GM18507 (cell line): ENCODE results near the gene FCHO2.
"Not testable (repeated sequence)": the region's sequence is repeated elsewhere in the genome, so short reads cannot be mapped to it uniquely, and the experiment has no call there.

Experiments used
- DNase-seq: peaks from one replicate; pipeline ENCODE4 v3.0.0; 2011; ENCODE audit warnings: low read depth; ENCODE audit not compliant: insufficient read length; ENCODE audit errors: extremely low spot score
- FAIRE-seq: peaks from 2 replicates; lab custom pipeline; 2011; peaks lifted over from hg19 to GRCh38; lab: Jason Lieb, UNC

Gene FCHO2, protein sequence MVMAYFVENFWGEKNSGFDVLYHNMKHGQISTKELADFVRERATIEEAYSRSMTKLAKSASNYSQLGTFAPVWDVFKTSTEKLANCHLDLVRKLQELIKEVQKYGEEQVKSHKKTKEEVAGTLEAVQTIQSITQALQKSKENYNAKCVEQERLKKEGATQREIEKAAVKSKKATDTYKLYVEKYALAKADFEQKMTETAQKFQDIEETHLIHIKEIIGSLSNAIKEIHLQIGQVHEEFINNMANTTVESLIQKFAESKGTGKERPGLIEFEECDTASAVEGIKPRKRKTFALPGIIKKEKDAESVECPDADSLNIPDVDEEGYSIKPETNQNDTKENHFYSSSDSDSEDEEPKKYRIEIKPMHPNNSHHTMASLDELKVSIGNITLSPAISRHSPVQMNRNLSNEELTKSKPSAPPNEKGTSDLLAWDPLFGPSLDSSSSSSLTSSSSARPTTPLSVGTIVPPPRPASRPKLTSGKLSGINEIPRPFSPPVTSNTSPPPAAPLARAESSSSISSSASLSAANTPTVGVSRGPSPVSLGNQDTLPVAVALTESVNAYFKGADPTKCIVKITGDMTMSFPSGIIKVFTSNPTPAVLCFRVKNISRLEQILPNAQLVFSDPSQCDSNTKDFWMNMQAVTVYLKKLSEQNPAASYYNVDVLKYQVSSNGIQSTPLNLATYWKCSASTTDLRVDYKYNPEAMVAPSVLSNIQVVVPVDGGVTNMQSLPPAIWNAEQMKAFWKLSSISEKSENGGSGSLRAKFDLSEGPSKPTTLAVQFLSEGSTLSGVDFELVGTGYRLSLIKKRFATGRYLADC

DNA sequence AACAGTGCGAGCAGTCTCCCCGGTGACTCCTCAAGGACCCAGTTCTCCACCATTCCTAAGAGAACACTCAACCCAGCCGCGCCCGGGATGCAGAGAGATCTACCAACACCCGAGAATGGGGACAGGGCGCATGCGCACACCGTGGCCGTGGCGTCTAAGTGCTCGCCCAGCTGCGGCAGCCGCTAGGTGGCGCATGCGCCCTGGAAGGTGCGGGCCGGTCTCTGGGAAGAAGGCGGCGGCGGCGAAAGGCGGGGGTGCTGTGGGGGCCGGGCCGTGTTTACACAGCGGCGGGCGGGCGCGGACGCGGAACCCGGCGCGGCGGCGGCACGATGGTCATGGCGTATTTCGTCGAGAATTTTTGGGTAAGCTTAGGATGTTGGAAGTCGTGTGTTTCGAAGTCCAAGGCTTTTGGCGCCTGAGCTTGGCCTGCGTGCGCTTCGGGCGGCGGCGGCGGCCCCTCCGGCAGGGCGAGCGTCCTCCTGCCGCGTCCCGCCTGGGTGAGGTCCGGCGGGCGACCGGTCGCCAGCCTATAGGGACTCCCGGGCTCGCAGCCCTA lies at the start of gene FCHO2:
FCHO2 (plus strand) TSS at position 274 of the 556 bp plus-strand sequence; CDS start at position 330, 56 bp downstream.
- DNase-seq, result peak; percentile 94
- FAIRE-seq, result peak; percentile 76

DNA sequence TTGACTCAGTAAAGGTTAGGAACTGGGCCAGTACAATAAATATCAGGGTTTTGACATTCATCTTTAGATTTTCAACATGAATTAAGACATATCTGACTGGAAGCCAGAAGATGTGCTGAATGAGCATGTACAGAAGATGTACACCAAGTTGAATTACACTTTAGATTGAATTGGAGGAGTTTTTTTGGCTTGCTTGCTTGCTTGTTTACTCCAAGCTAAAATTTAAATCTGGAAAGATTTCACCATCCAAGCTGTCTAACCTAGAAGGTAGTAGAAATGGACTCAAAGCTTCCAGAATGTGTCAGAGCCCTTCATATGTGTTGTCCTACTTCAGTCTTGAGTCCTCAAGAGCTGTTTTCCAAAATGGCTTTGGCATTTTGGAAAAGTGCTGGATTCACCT lies 49.0 kb upstream of the FCHO2 start:
- DNase-seq (no peak), FAIRE-seq (no peak)

- DNase-seq (no peak), FAIRE-seq (no peak)
Measured at GRCh38 chr5:72908664-72909063, 47.2 kb upstream of the FCHO2 start.

GRCh38 chr5:72917371-72917776 lies 38.5 kb upstream of the FCHO2 start:
- FAIRE-seq, result no peak
- no peak for DNase-seq

- no peak for DNase-seq
- FAIRE-seq, result no peak
Measured at GRCh38 chr5:72920690-72921502, 34.9 kb upstream of the FCHO2 start.

DNA sequence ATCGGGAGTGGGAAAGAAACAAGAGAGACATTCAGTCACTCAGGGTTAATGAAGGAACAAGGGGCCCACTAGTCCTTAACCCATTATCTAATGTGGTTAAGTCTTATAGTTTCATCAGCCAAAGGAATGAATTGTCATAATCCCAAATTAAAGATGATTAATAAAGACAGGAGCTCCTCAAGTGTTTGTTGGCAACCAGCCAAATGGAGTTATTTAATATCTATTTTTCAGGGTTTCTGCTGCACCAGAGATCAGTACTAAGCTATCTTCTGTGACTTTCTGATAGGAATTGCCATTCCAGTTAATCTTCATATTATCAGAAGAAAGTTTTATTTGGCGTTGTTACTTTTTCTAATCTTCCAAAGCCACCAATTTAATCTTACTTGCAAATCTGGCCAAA lies 34.0 kb upstream of the FCHO2 start:
- DNase-seq (no peak), FAIRE-seq (no peak)

- no peak for FAIRE-seq
- DNase-seq, result no peak
Measured at GRCh38 chr5:72922422-72922821, 33.4 kb upstream of the FCHO2 start.

GRCh38 chr5:72925336-72926010 lies 30.4 kb upstream of the FCHO2 start:
- FAIRE-seq (no peak), DNase-seq (no peak)

DNA sequence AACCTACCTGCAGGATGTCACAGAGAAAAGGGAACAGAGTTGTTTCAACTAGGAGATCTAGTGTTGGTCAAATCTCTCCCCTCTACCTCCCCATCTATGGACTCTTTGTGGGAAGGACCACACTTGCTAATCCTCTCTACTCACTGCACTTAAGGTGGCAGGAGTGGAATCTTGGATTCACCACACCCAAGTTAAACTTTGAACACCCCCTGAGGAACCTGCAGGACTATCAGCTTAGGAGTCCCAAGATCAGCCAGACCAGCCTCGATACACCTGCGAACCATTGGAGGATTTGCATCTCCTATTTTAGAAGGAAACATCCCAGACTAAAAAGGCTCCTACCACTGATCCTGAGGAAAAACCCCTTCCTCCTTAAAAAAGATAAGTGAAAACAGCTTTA lies 23.2 kb upstream of the FCHO2 start:
- not testable (repeated sequence) for FAIRE-seq, DNase-seq

DNA sequence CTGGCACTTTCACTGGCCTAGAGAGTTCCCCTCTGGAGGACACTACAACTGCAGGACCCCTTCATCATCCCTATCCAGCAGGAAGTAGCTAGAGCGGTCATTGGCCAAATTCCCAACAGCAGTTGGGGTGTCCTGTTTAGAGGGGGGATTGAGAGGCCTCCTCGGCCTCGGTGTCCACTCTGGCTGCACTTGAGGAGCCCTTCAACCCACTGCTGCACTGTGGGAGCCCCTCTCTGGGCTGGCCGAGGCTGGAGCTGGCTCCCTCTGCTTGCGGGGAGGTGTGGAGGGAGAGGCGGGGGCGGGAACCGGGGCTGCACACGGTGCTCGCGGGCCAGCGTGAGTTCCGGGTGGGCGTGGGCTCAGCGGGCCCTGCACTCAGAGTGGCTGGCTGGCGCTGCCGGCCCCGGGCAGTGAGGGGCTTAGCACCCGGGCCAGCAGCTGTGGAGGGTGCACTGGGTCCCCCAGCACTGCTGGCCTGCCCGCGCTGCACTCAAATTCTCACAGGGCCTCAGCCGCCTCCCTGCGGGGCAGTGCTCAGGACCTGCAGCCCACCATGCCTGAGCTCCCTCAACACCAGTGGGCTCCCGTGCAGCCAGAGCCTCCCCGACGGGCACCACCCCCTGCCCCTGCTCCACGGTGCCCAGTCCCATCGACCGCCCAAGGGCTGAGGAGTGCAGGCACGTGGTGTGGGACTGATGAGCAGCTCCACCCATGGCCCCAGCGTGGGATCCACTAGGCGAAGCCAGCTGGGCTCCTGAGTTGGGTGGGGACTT lies 20.7 kb upstream of the FCHO2 start:
- not testable (repeated sequence) for FAIRE-seq, DNase-seq

DNA sequence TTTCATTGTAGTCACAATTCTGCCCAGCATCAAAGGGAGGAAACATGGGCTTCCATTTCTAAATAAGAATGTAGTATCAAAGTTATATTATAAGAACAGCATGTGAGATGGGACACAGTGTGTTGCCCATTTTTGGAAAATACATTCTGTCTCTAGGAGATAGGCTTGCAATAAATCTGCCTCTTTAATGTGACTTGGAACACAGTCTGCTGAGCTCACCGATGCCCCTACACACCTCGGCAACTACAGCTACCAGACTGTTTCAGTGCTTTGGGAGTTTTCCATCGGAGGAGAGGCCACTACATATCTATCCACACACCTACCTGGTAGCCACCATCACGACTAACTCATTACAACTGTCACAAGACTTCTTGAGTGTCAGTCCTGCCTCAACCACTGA lies 18.9 kb upstream of the FCHO2 start:
- no peak for FAIRE-seq
- DNase-seq, result no peak

- FAIRE-seq, result no peak
Measured at GRCh38 chr5:72937517-72938061, 18.3 kb upstream of the FCHO2 start.

GRCh38 chr5:72938206-72938605 lies 17.6 kb upstream of the FCHO2 start:
- no peak for DNase-seq
- no peak for FAIRE-seq

More at GRCh38 chr5:72937517-72938061, 18.3 kb upstream of the FCHO2 start:
- no peak for DNase-seq

DNA sequence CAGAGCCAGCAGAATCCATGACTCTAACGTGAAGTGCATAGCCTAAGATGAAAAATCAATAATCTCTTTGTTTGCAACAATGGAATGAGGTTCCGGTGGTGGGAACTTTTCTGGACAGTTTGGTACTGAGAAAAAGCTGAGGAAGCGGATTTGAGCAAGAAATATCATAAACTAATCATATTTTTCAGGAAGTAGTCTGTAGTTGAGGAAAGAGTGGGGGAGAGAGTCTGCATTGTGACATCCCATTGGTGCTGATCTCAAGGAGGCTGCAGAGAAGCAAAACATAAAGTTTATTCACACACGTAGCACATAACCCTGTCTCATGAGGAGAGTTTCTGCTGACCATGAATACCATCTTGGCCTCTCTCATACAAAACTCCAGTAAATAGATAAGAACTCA lies 15.8 kb upstream of the FCHO2 start:
- no peak for FAIRE-seq
- DNase-seq, result no peak

DNA sequence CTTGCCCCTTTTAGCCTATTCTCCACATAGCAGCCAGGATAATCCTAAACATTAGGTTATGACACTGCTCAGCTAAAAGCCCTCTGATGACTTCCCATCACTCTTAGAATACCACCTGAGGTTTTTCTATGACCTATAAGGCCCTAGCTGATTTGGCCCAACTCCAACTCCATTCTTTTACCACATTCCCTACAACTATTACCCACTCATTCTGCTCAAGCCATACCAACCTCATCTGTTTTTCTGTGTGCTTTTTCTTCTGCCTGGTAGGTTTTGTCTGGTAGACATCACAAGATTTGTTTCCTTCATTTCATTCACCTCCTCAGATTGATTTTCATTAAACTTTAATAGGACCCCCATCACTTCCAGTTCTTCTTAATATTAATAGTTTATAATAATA lies 12.5 kb upstream of the FCHO2 start:
- DNase-seq (no peak), FAIRE-seq (no peak)

DNA sequence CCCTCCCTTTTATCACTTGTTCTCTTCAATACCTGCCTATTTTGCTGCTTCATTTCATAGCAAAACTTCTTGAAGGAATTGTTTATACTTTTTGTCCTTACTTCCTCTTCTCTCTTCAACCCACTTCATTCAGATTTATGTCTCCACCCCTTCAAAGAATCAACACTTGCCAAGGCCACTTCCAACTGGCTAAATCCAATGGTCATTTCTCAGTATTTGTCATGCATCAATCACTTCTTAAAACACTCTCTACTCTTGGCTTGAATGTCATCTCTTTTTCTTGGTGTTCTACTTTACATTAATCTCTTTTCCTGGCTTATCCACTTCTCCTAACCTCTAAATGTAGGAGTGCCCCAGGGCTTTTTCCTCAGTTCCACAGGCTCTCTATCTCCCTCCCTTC lies 8.3 kb upstream of the FCHO2 start:
- DNase-seq, result no peak
- no peak for FAIRE-seq

- FAIRE-seq (no peak), DNase-seq (no peak)
Measured at GRCh38 chr5:72949481-72949880, 6.4 kb upstream of the FCHO2 start.
